HG02571 (cell line): ENCODE data around the gene NR4A2.

ENCODE experiments used
- ATAC-seq: cut with Tn5 transposase; IDR thresholded peaks from one replicate; pipeline ENCODE4 v1.9.1; 2021; ENCODE audit warnings: mild to moderate bottlenecking, moderate library complexity; ENCODE audit not compliant: unreplicated experiment

NR4A2 gene

DNA sequence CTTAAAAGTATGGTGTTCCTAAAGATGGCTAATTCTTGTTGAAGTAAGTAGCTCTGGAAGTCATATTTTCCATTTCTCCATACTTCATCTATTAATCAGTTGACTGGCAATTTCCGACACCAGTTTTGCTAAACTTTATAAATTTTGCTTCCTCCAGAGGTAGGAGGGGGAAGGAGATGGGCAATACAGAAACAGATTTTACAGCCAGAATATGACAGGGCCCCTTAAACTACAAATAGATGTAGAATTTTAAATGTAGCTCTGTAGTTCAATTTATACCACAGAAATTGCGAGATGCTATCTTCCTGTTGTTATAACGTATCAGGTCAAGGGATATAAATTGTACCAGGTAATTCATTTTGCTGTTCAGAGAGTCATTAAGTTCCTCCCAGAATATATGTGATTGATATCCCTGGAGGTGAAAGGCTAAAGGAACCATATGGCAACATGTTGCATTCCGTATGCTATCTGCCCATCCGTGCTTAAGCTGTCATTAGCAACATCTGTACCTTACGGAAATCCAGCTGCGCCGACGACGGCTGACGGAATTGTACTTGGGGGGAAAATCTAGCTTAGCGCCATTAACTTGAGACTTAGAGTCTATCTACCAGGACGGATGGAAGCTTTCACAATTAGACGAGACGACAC lies 8.4 kb upstream of the NR4A2 start:
- no peak for ATAC-seq

GRCh38 chr2:156340377-156340776 lies 7.9 kb upstream of the NR4A2 start:
- ATAC-seq: no peak

DNA sequence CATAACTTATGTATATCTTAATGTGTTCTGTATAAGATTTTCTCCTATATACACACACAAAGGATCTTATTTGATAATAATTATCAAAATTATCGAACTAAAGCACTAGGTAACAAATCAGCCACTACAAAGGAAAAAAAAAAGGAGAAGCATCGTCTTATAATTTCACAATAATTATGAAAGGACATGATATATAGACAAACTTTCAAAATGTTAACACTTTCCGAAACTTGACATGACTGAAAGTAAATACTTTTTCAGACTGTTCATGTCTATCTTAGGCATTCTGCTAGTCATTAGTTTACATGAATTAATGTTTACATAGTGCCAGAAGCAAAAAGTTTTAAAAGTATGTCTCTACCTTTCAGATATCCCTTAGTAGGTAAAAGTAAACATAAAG lies 7.3 kb upstream of the NR4A2 start:
- no peak for ATAC-seq

- no peak for ATAC-seq
These were observed 6.8 kb upstream of the NR4A2 start for GRCh38 chr2:156339110-156339847.

DNA sequence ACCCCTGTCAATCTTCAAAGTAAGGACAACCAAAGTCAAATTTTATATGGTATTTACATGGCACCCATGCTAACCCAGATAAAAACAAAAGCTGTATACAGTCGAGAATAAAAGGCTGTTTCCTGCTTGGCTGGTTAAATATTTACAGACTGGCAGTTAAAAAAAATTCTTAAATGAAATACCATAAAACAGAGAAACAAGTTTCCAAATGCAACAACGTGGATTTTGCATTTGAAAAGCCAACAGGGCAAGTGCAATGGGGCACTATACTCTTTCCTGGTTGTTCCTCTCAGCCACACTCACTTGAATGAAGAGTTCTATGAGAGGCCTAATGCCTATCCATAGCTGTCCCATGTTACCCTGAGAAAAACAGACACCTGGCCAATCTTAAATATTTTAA lies 6.1 kb upstream of the NR4A2 start:
- no peak for ATAC-seq

GRCh38 chr2:156334496-156335478 lies 2.3 kb upstream of the NR4A2 start:
- peak; percentile 23 for ATAC-seq

DNA sequence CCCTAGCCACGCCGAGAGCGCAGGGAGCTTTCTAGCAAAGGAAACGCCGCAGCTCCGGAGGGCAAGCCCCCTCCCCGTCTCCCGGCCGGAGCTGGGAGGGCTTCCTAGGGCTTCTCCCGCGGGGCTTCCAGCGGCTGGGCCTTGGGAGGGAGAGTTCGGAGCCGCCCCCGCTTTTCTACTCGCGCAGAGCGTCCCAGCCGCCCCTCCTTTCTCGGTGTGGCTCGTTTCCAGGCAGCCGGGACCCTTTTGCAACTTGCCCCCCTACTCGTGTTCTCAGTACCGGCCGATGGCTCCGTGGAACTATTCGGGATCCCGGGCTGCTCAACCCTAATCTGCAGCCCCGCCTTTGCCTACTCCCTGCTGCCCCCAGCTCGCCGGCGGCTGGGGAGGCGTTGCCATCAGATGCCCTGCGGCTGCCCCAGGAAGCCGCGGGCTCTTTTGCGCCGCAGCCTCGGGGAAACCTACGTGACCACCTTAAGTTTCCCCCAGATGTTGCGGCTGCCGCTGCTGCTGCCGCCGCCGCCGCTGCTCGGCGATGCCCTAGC lies 1.5 kb upstream of the NR4A2 start:
- peak; percentile 36 for ATAC-seq

GRCh38 chr2:156333274-156333950 lies 891 bp upstream of the NR4A2 start:
- peak; percentile 24 for ATAC-seq

- ATAC-seq: peak; percentile 4
These were observed 312 bp downstream of the NR4A2 start for GRCh38 chr2:156332284-156332533.

- no peak for ATAC-seq
These were observed 793 bp downstream of the NR4A2 start for GRCh38 chr2:156331572-156332283.

GRCh38 chr2:156329927-156330726 lies 2.4 kb downstream of the NR4A2 start:
- ATAC-seq: no peak

DNA sequence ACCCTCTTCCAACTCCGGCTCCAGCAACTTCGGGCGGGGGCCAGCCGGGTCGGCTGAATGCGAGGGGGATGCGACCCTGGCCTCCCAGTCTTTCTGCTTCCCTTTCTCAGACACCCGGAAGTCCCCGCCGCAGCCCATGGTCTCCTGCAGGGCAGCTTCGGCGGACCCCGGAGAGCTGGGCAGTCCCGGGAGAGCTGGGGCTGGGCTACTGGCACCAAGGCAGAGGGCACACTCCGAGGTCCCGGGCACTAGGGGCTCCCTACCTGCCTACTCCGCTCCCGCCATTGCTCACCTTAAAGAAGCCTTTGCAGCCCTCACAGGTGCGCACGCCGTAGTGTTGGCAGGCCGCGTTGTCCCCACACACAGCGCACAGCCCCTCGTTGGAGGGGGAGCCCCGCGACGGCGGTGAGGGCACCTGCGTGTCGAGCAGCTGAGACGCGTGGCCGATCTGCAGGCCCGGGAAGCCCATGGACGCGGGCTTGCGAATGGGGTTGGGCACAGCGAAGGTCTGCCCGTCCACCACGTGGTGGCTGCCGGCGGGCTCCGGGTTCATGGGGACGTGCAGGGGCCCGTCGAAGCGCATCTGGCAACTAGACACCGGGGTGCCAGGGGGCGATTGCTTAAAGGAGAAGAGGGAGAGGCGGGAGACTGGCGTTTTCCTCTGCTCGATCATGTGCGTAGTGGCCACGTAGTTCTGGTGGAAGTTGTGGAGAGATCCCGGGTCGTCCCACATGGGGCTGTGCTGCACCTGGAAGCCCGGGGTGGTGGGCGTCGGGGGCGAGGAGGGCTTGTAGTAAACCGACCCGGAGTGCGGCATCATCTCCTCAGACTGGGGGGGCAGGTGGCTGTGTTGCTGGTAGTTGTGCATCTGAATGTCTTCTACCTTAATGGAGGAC lies 3.2 kb downstream of the NR4A2 start:
- no peak for ATAC-seq

DNA sequence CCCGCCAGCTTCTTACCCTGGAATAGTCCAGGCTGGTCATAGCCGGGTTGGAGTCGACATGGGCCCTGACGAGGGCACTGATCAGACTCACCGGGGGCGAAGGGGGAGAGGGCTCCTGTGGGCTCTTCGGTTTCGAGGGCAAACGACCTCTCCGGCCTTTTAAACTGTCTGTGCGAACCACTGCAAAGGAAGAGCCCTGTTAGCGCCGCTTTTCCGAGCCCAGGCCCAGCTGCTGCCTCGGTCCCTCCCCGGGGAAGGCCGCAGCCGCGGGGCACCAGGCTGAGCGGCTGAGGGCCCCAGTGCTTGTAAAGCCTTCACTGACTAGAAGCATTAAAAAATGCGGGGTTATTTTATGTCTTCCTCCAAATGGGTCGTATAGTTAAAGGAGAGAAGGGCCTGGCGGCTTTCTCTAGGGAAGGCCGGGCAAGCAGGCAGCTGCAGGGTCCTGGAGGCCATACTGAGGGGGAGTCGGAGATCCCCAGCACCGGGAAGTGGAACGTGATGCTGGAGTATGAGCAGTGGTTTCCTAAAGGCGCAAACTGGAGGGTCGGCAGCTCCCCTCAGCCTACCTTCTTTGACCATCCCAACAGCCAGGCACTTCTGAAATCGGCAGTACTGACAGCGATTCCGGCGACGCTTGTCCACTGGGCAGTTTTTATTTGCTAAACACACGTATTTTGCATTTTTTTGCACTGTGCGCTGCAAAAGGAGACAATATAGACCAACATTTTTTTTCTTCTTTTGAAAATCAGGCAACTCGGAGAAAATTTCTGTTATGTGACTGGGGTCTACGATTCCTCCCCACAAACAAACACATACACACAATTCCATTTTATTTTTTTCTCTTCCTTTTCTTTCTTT lies 4.5 kb downstream of the NR4A2 start:
- no peak for ATAC-seq

DNA sequence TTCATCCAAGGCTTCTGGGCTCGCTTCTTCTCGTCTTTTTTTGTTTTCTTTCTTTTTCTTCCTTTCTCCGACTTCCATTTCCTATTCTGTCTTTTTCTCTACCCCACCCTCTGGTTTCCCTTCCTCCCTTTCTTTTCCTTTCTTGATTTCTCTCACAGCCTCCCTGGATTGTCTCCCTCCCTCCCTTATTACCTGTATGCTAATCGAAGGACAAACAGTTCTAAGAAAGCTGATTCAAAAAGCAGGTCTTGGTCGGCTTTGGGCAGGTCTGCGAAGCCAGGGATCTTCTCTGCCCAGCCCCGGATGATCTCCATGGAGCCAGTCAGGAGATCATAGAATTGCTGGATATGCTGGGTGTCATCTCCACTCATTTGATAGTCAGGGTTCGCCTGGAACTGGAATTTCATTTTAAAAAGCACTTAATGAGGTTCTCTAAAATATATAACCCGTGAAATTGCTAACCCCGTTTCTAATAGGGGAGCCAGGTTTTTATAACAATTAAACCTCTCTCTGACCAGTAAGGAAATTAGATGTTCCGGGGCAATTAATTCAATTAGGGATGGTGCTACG lies 5.9 kb downstream of the NR4A2 start:
- ATAC-seq: no peak

DNA sequence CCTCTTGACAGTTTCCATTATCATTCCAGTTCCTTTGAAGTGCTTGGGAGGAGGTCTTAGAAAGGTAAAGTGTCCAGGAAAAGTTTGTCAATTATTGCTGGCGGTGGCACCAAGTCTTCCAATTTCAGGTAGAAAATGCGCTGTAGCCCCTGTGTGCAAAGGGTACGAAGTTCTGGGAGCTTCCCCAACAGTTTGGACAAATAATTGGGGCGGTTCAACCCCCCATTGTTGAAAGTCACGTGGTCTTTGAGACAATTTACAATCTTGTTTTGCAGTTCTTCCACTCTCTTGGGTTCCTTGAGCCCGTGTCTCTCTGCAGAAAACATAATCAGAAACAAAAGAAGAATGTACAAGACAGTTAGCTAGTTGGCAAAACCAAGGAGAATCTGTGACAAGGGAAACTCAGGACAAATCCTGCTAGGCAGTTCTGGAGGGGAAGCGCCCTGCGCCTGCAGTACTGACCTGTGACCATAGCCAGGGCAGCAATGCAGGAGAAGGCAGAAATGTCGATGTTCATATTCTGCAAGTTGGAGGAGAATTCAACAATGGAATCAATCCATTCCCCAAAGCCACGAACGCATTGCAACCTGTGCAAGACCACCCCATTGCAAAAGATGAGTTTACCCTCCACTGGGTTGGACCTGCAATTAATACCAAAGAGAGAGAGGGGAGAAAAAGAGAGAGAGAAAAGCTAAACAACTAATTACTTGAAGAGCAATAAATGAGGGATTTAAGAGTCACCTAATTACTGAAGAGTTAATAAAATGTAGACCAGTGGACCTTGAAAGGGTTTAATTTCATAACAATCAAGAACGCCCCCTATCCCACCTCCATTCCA lies 6.6 kb downstream of the NR4A2 start:
- no peak for ATAC-seq

GRCh38 chr2:156323754-156324153 lies 8.8 kb downstream of the NR4A2 start:
- no peak for ATAC-seq
